ENCODE measurements around the gene ZNF157.

ZNF157 gene

DNA sequence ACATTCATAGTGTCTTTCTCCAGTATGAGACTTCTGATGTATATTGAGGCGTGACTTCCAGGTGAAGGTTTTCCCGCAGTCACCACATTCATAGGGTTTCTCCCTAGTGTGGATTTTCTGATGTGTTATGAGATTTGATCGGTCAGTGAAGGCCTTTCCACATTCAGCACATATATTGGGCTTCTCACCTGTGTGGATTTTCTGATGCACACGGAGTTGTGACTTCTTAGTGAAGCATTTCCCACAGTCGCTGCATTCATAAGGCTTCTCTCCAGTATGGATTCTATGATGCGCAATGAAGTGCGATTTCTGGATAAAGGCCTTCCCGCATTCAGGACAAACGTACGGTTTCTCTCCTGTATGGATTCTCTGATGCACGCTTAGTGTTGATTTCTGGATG lies 77.2 kb downstream of the ZNF157 start:
- no peak for DNase-seq (ENCODE audit: low read depth)

DNA sequence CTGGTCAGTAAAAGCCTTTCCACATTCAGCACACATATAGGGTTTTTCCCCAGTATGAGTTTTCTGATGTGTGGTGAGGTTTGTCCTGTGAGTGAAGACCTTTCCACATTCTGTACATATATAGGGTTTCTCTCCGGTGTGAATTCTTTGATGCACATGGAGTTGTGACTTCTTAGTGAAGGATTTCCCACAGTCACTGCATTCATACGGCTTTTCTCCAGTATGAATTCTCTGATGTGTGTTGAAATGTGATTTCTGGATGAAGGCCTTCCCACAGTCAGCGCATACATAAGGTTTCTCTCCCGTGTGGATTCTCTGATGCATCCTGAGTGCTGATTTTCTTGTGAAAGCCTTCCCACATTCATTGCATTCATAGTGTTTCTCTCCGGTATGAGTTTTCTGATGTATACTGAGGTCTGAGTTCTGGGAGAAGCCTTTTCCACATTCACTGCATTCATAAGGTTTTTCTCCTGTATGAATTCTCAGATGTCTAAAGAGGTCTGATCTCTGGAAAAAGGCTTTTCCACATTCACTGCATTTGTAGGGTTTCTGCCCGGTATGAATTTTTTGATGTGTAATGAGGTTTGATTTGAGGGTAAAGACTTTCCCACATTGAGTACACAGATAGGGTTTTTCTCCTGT lies 77.9 kb downstream of the ZNF157 start:
- DNase-seq (ENCODE audit: low read depth): no peak

DNA sequence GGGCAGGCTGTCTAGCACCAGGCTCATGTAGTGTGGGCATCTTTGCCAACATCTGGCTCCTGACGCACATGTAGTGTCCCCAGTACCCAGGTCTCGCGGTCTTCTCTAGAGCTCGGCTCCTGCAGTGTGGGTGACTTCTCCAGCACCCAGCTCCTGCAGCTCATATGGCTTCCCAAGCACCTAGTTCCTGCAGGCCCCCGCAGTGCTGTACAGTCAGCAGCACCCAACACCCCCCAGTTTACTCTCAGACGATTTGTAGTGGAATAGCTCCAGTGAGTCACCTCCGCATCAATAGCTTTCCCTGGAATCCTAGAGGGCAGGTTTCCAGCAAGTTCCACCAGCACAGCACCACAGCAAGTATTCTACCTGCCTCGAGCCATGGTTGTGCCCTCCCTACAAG lies 81.7 kb downstream of the ZNF157 start:
- DNase-seq (ENCODE audit: low read depth): no peak

DNA sequence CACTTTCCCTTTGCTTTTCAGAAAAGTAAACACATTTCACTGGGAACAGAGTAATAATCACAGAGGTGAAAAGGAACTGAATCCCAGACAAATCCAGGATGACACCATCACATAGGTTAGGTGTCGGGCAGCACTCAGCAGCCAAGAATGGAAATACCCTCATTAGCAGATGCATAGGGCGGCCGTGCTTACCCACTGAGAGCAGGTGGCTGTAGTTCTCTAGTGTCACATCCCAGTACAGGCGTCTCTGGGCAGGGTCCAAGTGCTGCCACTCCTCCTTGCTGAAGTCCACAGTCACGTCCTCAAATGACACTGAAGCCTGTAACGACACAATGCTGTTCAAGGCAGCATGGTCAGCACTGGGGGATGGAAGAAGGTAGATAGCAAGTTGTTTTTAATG lies 85.7 kb downstream of the ZNF157 start:
- DNase-seq (ENCODE audit: low read depth): no peak

DNA sequence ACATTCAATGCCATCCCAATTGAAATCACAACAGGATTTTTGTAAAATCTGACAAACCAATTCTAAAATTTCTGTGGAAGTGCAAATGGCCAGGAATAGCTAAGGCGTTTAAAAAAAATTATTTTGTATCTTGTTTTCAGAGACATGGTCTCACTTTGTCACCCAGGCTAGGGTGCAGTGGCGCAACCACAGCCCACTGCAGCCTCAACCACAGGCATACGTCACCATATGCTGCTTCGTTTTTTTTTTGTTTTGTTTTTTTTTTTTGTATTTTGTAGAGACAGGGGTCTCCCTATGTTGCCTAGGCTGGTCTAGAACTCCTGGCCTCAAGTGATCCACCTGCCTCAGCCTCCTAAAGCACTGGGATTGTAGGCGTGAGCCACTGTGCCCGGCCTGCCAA lies 88.2 kb downstream of the ZNF157 start:
- DNase-seq (ENCODE audit: low read depth): no peak

DNA sequence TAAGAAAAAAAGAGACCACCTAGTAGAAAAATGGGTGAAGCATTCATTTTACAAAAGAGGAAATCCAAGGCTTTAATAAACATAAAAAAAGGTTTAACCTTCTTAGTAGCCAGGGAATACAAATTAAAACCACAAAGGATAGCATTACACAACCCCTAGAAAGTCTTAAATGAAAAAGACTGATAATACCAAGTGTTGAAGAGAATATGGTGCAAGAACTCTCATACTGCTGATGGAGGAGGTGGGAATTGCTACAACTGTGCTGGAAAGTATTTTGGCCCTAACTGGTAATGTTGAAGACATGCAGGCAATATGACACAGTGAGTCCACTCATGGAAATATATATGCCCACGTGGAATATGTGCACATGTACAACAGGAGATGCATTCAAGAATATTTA lies 90.2 kb downstream of the ZNF157 start:
- DNase-seq (ENCODE audit: low read depth): no peak

Data from EH (cell line).